Fibroblast of lung (primary cell): Measurements from ENCODE around the gene ROBO4. TPM values are rescaled to one million over a fixed set of nuclear protein-coding genes. Genes with fewer than 3 reads are reported as not detected.

Source experiments
- DNase-seq, 2 donors: peaks; one replicate each; pipeline versions ENCODE4 v3.0.0 to v3.0.0-alpha.2; 2010; ENCODE audit warnings: low read depth in 2 of 2
- H2AFZ ChIP-seq: 2 replicates; pipeline ENCODE4 v1.5.1; 2012; ENCODE audit warnings: low read length, control low read depth, inconsistent platforms
- H3K27ac ChIP-seq: 2 replicates; pipeline ENCODE4 v1.5.1; 2011; ENCODE audit warnings: low read length, control low read depth; ENCODE audit not compliant: insufficient read depth
- H3K27me3 ChIP-seq: 2 replicates; pipeline ENCODE4 v1.5.1; 2011; ENCODE audit warnings: mild to moderate bottlenecking, low read length; ENCODE audit not compliant: control insufficient read depth, insufficient read depth
- H3K36me3 ChIP-seq: 2 replicates; pipeline ENCODE4 v1.5.1; 2011; ENCODE audit warnings: low read length; ENCODE audit not compliant: control insufficient read depth, insufficient read depth
- H3K4me1 ChIP-seq: 2 replicates; pipeline ENCODE4 v1.5.1; 2011; ENCODE audit warnings: low read length; ENCODE audit not compliant: control insufficient read depth, insufficient read depth; ENCODE audit errors: extremely low read depth
- H3K4me2 ChIP-seq: 2 replicates; pipeline ENCODE4 v1.5.1; 2011; ENCODE audit warnings: low read length, control low read depth; ENCODE audit not compliant: insufficient read depth; ENCODE audit errors: extremely low read depth
- H3K4me3 ChIP-seq, 4 experiments: fragments of 200-600 bp in 1 of 4; sonication (generic) in 1 of 4; replicated peaks in 1 of 4; 2 replicates each; pipeline ENCODE4 v1.5.1; 2011 to 2016; ENCODE audit warnings: low read length in 4 of 4, low read depth in 3 of 4, mild to moderate bottlenecking in 3 of 4, control low read depth in 2 of 4, inconsistent platforms in 1 of 4, mixed read lengths in 1 of 4; ENCODE audit not compliant: insufficient read depth in 1 of 4; ENCODE audit errors: control extremely low read depth in 1 of 4
- H3K79me2 ChIP-seq: 2 replicates; pipeline ENCODE4 v1.5.1; 2012; ENCODE audit warnings: mild to moderate bottlenecking, low read length, inconsistent platforms; ENCODE audit not compliant: control insufficient read depth, insufficient read depth
- H3K9ac ChIP-seq: 2 replicates; pipeline ENCODE4 v1.5.1; 2011; ENCODE audit warnings: mild to moderate bottlenecking, low read length, control low read depth; ENCODE audit not compliant: insufficient read depth
- H3K9me3 ChIP-seq: 2 replicates; pipeline ENCODE4 v1.5.1; 2012; ENCODE audit warnings: low read depth, low read length; ENCODE audit not compliant: control insufficient read depth, insufficient read depth
- H4K20me1 ChIP-seq: 2 replicates; pipeline ENCODE4 v1.5.1; 2011; ENCODE audit warnings: low read length; ENCODE audit not compliant: control insufficient read depth, insufficient read depth; ENCODE audit errors: extremely low read depth
- EZH2 ChIP-seq: IDR thresholded peaks from 2 replicates; pipeline ENCODE4 v1.5.1; 2012; ENCODE audit warnings: low read length, control low read depth, mild to moderate bottlenecking; ENCODE audit errors: missing control alignments
- polyA plus RNA-seq, 2 donors: library from polyadenylated mRNA; depleted of rRNA in 1 of 2; stranded (reverse) in 1 of 2; unstranded in 1 of 2; fragments of >200 nt; gene quantifications; 2 replicates each; pipeline ENCODE4 v1.2.1, GENCODE V29; 2011 to 2012; ENCODE audit warnings: missing spikeins in 1 of 2
- total RNA-seq: library from RNA; depleted of rRNA; stranded (reverse); fragments of >200 nt; gene quantifications from 2 replicates; pipeline ENCODE4 v1.2.1, GENCODE V29; 2014
- TF ChIP-seq, protein P1 (sequence below), 2 donors: IDR thresholded peaks in 1 of 2; conservative IDR thresholded peaks in 1 of 2; 1 replicate in 1 of 2; 2 replicates in 1 of 2; pipeline ENCODE4 v1.5.1; 2011 to 2012; ENCODE audit warnings: low read length in 2 of 2, control low read depth in 1 of 2, inconsistent platforms in 1 of 2, low read depth in 1 of 2, mild to moderate bottlenecking in 1 of 2

Gene ROBO4
- total and polyA plus RNA-seq, 2 donors (not counting 1 experiment from before 2014, with no cell fraction given), result 0.45 to 0.66 TPM

DNA sequence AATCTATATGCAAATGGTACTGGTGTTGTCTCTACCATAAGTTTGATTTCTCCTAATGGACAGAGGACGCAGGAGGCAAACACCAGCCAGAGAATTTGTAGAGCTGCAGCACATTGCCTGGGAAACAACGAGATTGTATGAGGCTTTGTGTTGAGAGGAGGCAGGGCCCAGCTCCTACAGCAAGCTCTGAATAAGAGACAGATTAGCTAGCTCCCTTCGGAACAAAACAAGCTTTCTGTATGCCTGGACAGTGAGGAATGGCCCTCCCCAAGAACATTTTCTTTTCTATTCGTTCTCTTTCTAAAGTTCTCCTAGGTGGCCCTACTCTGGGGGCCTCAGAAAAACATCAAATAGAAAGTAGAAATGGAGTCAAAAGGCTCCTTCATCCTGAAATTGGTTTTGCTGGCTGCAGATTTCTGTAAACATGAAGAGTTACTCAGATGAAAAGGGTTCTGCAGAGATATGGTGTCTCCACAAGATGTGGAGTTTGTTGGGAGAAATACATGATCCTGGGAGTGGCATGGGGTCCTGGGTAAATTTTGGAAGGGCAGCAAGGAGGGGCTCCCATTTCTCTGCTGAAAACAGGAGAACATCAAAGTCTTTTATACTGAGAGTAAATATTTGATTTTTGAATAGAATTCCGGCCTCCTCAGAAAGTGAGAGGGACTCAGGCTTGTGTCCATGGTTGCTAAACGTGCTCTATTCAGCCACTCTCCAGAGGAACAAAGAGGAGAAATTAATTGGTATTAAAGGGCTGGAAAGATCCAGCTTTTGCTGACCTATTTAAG lies 45.0 kb upstream of the ROBO4 start:
- Histone ChIP-seq H3K4me3 (no peak overlapping the region), H3K9ac (no peak overlapping the region), H2AFZ (no peak overlapping the region), H3K4me2 (no peak overlapping the region), H4K20me1 (no peaks in the 10 kb centered on the region), H3K4me1 (peaks cover 3% of the 10 kb centered on the region), H3K9me3 (no peaks in the 10 kb centered on the region), H3K27ac (no peak overlapping the region), H3K36me3 (no peaks in the 10 kb centered on the region), H3K79me2 (no peaks in the 10 kb centered on the region), H3K27me3 (no peaks in the 10 kb centered on the region)
- DNase-seq, result no peak
- TF ChIP-seq, protein P1, sequence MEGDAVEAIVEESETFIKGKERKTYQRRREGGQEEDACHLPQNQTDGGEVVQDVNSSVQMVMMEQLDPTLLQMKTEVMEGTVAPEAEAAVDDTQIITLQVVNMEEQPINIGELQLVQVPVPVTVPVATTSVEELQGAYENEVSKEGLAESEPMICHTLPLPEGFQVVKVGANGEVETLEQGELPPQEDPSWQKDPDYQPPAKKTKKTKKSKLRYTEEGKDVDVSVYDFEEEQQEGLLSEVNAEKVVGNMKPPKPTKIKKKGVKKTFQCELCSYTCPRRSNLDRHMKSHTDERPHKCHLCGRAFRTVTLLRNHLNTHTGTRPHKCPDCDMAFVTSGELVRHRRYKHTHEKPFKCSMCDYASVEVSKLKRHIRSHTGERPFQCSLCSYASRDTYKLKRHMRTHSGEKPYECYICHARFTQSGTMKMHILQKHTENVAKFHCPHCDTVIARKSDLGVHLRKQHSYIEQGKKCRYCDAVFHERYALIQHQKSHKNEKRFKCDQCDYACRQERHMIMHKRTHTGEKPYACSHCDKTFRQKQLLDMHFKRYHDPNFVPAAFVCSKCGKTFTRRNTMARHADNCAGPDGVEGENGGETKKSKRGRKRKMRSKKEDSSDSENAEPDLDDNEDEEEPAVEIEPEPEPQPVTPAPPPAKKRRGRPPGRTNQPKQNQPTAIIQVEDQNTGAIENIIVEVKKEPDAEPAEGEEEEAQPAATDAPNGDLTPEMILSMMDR (conservative IDR thresholded peaks at IDR 0.05 in 1 of 2, IDR thresholded peaks at IDR 0.05 in 1 of 2; ENCODE audit: low read depth in 1 of 2, low read length in 2 of 2), result no peak

DNA sequence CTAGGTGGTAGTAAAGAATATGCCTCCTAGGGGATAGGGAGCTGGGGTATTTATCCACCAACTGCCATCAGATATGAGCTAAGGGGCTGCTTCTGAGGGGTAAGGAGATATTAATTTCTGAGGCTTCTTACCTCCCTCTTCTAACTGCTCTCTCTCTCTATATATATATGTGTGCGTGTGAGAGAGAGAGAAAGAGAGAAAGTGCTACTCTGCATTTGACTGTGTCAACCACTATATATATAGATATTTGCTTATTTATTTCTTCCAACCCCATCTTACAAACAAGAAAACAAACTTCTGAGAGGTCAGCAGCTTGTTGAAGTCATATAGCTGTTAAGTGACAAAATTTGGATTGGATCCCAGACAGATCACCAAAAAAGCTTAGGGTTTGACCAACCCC lies 44.0 kb upstream of the ROBO4 start:
- H3K27me3 ChIP-seq, result no peaks in the 10 kb centered on the region
- no peaks in the 10 kb centered on the region for H3K9me3 ChIP-seq
- H4K20me1 ChIP-seq, result no peaks in the 10 kb centered on the region
- H3K4me2 ChIP-seq, result no peak overlapping the region
- no peak overlapping the region for H3K4me3 ChIP-seq
- no peak overlapping the region for H3K27ac ChIP-seq
- peaks cover under 1% of the 10 kb centered on the region for H3K4me1 ChIP-seq
- no peaks in the 10 kb centered on the region for H3K79me2 ChIP-seq
- no peak overlapping the region for H2AFZ ChIP-seq
- H3K9ac ChIP-seq, result no peak overlapping the region
- no peaks in the 10 kb centered on the region for H3K36me3 ChIP-seq
- DNase-seq, result no peak
- TF ChIP-seq, protein P1 (conservative IDR thresholded peaks at IDR 0.05 in 1 of 2, IDR thresholded peaks at IDR 0.05 in 1 of 2; ENCODE audit: low read depth in 1 of 2, low read length in 2 of 2), result no peak
- TF ChIP-seq EZH2, result no peak

DNA sequence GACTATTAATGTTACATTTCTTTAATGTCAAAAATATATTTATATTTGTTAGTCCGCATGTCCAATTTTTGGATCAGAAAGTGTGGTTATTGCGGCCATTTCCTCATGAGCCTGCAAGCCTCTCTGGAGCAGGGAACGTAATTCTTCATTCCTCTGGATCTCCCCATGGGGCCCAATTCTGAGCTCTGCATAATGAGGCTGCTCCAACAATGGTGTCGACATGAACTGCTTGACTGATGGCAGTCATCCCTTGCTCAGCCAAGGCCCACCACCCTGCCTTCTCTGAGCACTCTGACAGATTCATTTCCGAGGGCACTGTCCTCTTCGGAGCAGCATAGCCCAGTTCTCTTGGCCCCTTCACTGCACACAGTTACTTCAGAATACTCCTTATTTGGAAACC lies 41.3 kb upstream of the ROBO4 start:
- Histone ChIP-seq H3K4me1 (peaks cover 12% of the 10 kb centered on the region), H2AFZ (no peak overlapping the region), H3K36me3 (no peaks in the 10 kb centered on the region), H3K9me3 (no peaks in the 10 kb centered on the region), H3K4me2 (no peak overlapping the region), H4K20me1 (no peaks in the 10 kb centered on the region), H3K27ac (no peak overlapping the region), H3K79me2 (no peaks in the 10 kb centered on the region), H3K4me3 (no peak overlapping the region), H3K9ac (no peak overlapping the region), H3K27me3 (no peaks in the 10 kb centered on the region)
- TF ChIP-seq EZH2, result no peak
- TF ChIP-seq, protein P1 (conservative IDR thresholded peaks at IDR 0.05 in 1 of 2, IDR thresholded peaks at IDR 0.05 in 1 of 2; ENCODE audit: low read depth in 1 of 2, low read length in 2 of 2), result no peak
- no peak for DNase-seq
